Prostate gland (tissue), 2 donors: ENCODE data around the gene FAM131B. TPM values are rescaled to one million over a fixed set of nuclear protein-coding genes. Genes with fewer than 3 reads are reported as not detected.
A peak's percentile ranks its signal among the peaks of the same experiment; 100 is the strongest.

Source experiments
- DNase-seq: peaks from one replicate; pipeline ENCODE4 v3.0.0-alpha.2; 2019; ENCODE audit warnings: low spot score
- H3K27ac ChIP-seq, 2 donors: fragments of 200-600 bp; sonication (generic); 2 replicates each; pipeline ENCODE4 v1.5.1; 2017 to 2019
- H3K27me3 ChIP-seq: fragments of 200-600 bp; sonication (generic); replicated peaks from 2 replicates; pipeline ENCODE4 v1.5.1; 2019; ENCODE audit not compliant: insufficient read depth
- H3K36me3 ChIP-seq, 2 donors: fragments of 200-600 bp; sonication (generic); 1 replicate in 1 of 2; 2 replicates in 1 of 2; pipeline versions ENCODE4 v1.5.1 to v1.8.1; 2017 to 2019
- H3K4me1 ChIP-seq: fragments of 200-600 bp; sonication (generic); replicated peaks from 2 replicates; pipeline ENCODE4 v1.5.1; 2019
- H3K4me3 ChIP-seq, 2 donors: fragments of 200-600 bp; sonication (generic); 2 replicates each; pipeline ENCODE4 v1.5.1; 2017 to 2019
- H3K9me3 ChIP-seq: fragments of 200-600 bp; sonication (generic); 2 replicates; pipeline ENCODE4 v1.5.1; 2017
- POLR2A ChIP-seq: fragments of 450-650 bp; IDR thresholded peaks from one replicate; pipeline ENCODE4 v1.6.1; 2016; ENCODE audit warnings: antibody characterized with exemption, mild to moderate bottlenecking
- POLR2AphosphoS5 ChIP-seq: sonication (generic); formaldehyde crosslinking; IDR thresholded peaks from one replicate; pipeline ENCODE4 v1.6.1; 2017; ENCODE audit warnings: antibody characterized with exemption
- WGBS: methylation state at CpG from one replicate; pipeline ENCODE4 v1.1.5; 2018; 5-methylcytosine and 5-hydroxymethylcytosine counted together
- intact Hi-C: fragments of 100-400 bp; cut with DNase I; formaldehyde crosslinking; loops from one replicate; pipeline ENCODE4 v1.14.2; 2022
- total RNA-seq, 2 donors: library from RNA; depleted of rRNA; stranded (reverse); fragments of >200 nt; gene quantifications; one replicate each; pipeline ENCODE4 v1.1.0, GENCODE V29; 2016
- TF ChIP-seq, protein P1 (sequence below), 4 experiments: fragments of 200-600 bp in 2 of 4; fragments of 450-650 bp in 2 of 4; sonication (generic) in 2 of 4; IDR thresholded peaks; 1 replicate in 3 of 4; 2 replicates in 1 of 4; pipeline ENCODE4 v1.5.1; 2016 to 2019; ENCODE audit warnings: antibody characterized with exemption in 4 of 4, mild to moderate bottlenecking in 2 of 4, moderate library complexity in 2 of 4

FAM131B gene
- total RNA-seq, 2 donors from 2014 or later: 0.32 to 1.2 TPM

DNA sequence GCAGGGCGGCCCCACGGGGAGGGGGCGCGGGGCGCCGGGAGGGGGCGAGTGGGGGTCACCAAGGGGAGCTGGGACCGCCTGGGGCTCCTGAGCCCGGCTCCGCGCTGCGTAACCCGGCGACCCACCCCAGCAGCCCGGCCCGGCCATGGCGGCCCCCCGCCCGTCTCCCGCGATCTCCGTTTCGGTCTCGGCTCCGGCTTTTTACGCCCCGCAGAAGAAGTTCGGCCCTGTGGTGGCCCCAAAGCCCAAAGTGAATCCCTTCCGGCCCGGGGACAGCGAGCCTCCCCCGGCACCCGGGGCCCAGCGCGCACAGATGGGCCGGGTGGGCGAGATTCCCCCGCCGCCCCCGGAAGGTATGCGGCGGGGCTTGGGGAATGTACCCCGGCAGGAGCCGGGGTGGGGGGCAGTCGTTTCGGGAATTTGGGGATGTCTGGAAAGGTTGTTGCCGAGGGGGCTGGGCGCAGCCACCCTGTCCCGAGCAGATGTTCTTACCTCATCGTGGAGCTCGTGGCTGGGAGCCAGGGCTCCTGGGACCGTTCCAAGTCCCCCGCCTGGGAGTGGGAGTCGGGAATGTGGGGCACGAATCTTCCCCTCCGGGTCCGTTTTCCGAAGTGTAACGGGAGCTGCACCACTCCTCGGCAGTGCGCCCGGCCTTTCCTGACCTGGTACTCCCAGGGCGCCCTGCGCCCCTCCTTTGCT, 19.1 kb upstream of the FAM131B start:
- no peaks in the 10 kb centered on the region for H3K36me3 ChIP-seq
- peak overlapping the region; percentile 97 to 99 for H3K27ac ChIP-seq
- peak; percentile 21 for TF ChIP-seq POLR2AphosphoS5
- TF ChIP-seq, protein P1, sequence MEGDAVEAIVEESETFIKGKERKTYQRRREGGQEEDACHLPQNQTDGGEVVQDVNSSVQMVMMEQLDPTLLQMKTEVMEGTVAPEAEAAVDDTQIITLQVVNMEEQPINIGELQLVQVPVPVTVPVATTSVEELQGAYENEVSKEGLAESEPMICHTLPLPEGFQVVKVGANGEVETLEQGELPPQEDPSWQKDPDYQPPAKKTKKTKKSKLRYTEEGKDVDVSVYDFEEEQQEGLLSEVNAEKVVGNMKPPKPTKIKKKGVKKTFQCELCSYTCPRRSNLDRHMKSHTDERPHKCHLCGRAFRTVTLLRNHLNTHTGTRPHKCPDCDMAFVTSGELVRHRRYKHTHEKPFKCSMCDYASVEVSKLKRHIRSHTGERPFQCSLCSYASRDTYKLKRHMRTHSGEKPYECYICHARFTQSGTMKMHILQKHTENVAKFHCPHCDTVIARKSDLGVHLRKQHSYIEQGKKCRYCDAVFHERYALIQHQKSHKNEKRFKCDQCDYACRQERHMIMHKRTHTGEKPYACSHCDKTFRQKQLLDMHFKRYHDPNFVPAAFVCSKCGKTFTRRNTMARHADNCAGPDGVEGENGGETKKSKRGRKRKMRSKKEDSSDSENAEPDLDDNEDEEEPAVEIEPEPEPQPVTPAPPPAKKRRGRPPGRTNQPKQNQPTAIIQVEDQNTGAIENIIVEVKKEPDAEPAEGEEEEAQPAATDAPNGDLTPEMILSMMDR (IDR thresholded peaks at IDR 0.05): no peak
- H3K4me1 ChIP-seq: peaks cover 5% of the 10 kb centered on the region
- DNase-seq: peak; percentile 60
- under 1% methylated on average over 61 of the region's 64 CpGs for WGBS
- H3K27me3 ChIP-seq: no peaks in the 10 kb centered on the region
- no peaks in the 10 kb centered on the region for H3K9me3 ChIP-seq
- intact Hi-C loops: loop anchor here (5.0 kb wide), 1 partner anchor 94 kb away; the partner anchor contains the start of gene CASP2
- H3K4me3 ChIP-seq: peak overlapping the region; percentile 82 to 89

DNA sequence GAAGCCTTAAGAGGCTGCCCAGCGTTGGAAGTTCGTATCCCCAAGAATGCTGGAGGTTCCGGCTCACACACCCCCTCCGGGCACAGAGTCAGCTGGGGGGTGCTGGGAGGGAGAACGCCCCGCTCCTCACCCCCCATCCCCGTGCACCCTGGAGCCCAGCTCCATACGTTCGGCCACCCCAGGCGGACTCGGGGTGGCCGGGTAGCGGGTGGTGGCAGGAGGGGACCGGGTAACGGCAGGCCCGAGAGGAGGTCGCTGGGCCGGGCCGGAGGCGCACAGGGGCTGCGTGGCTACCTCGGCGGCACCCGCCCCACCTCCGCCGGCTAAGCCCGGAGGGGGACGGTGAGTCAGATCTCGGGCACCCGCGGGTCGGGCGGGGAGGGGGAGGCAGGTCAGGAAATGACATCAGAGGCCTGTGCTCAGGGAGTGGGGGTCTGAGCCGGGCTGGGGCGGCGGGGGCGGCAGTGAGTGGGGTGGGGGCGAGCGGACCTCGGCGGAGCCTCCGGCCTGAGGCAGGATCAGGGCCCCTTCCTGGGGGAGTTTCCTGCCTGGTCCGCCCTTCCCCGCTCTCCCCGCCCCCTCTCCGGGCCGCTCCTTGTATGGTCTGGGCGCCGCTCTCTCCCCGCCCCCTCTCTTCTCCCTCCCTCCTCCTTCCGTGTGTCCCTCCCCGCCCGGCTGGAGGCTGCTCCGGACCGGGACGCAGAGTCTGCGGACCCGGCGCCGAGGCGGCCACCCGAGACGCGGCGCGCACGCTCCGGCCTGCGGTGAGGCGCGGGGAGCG, 18.3 kb upstream of the FAM131B start, which contains the start of gene ZYX:
Gene ZYX, plus strand, starts transcription at position 700 of the 781 bp plus-strand sequence. CDS start 227 bp downstream, outside the sequence.
- Histone ChIP-seq H3K27ac (peak within 1 kb of the TSS; percentile 97 to 99), H3K27me3 (no peaks in the 10 kb centered on the region), H3K36me3 (no peaks in the 10 kb centered on the region), H3K4me3 (peak within 1 kb of the TSS; percentile 82 to 89), H3K4me1 (peaks cover 5% of the 10 kb centered on the region), H3K9me3 (no peaks in the 10 kb centered on the region)
- peak; percentile 93 for DNase-seq
- WGBS: under 1% methylated on average over 48 of the region's 72 CpGs
- intact Hi-C loops: loop anchor here (5.0 kb wide), 1 partner anchor 94 kb away; the partner anchor contains the start of gene CASP2
- TF ChIP-seq POLR2AphosphoS5 (peak; percentile 57), POLR2A (peak; percentile 89)
- TF ChIP-seq, protein P1 (IDR thresholded peaks at IDR 0.05): no peak

DNA sequence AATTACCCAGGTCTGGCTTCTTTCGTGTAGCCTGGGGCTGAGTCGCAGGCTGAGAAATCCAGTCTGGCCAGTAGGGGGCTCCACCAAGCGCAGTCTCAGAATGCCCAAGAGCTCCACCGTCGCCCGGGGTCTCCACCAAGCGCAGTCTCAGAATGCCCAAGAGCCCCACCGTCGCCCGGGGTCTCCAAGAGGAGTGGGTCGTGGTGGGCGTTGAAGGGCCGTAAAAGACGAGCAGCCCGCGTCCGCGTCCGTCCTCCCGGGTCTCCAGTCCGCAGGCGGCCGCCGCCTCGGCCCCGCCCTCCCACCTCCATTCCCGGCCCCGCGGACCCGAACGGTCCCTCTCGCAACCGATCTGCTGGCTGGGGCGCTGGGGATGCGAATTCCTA, 17.7 kb upstream of the FAM131B start:
- TF ChIP-seq POLR2A (peak; percentile 23), POLR2AphosphoS5 (peak; percentile 28)
- TF ChIP-seq, protein P1 (IDR thresholded peaks at IDR 0.05): peak; percentile 84 to 91 (median 90)
- peak overlapping the region; percentile 97 to 99 for H3K27ac ChIP-seq
- H3K27me3 ChIP-seq: no peaks in the 10 kb centered on the region
- intact Hi-C loops: loop anchor here (5.0 kb wide), 1 partner anchor 93 kb away; the partner anchor contains the start of gene CASP2
- no peaks in the 10 kb centered on the region for H3K36me3 ChIP-seq
- under 1% methylated on average over 35 of the region's 35 CpGs for WGBS
- H3K9me3 ChIP-seq: no peaks in the 10 kb centered on the region
- H3K4me1 ChIP-seq: peaks cover 5% of the 10 kb centered on the region
- peak overlapping the region; percentile 82 to 89 for H3K4me3 ChIP-seq
- peak; percentile 84 for DNase-seq

DNA sequence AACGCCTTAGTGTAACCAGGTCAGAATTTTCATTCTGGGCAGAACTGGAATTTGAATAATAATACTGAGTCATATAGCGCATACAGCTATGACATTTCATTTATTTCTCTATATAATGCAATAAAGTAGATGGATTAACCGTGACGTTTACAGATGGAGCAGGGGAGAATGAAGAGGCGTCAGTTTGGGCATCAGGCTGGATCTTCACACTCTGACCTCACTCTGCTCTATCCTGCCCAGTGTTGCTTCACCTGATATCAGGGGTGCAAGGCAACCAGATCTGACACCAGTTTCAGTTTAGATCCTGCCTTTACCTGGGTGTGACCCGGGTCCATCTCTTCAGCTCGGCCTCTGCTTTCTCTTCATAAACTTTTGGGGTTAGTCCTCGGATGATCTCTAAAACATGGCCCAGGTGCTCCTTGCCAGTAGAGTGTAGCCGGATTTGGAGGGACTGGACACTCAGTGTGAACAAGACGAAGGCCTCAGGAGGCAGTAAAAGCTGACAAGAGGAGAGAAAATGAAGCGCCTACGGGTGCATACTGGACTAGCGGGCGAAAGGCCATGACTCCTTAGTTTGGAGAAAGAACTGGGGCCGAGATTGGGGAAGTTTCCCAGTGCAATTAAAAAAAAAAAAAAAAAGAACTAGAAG, 17.2 kb upstream of the FAM131B start:
- Histone ChIP-seq H3K4me3 (peak overlapping the region; percentile 82 to 89), H3K9me3 (no peaks in the 10 kb centered on the region), H3K27ac (peak overlapping the region; percentile 97 to 99), H3K27me3 (no peaks in the 10 kb centered on the region), H3K36me3 (no peaks in the 10 kb centered on the region), H3K4me1 (peaks cover 5% of the 10 kb centered on the region)
- intact Hi-C loops: loop anchor here (5.0 kb wide), 2 partner anchors 38 to 92 kb away; partner anchors contain the start of gene CASP2
- 27% methylated on average over 15 of the region's 15 CpGs for WGBS
- no peak for DNase-seq
- no peak for TF ChIP-seq POLR2A
- no peak for TF ChIP-seq POLR2AphosphoS5
- TF ChIP-seq, protein P1 (IDR thresholded peaks at IDR 0.05): no peak
